ENCODE measurements around the gene PRKN.

PRKN gene

GRCh38 chr6:161445021-161445799 lies 1282.4 kb downstream of the PRKN start:
- in situ Hi-C loops (cut with MboI; ENCODE audit: low sequenced_read_pairs): no loop called here

GRCh38 chr6:161444464-161444863 lies 1283.1 kb downstream of the PRKN start:
- in situ Hi-C loops (cut with MboI; ENCODE audit: low sequenced_read_pairs): no loop called here

GRCh38 chr6:161443848-161444247 lies 1283.7 kb downstream of the PRKN start:
- in situ Hi-C loops (cut with MboI; ENCODE audit: low sequenced_read_pairs): no loop called here

- in situ Hi-C loops (cut with MboI; ENCODE audit: low sequenced_read_pairs): no loop called here
These were observed 1285.1 kb downstream of the PRKN start for GRCh38 chr6:161442420-161442819.

- in situ Hi-C loops (cut with MboI; ENCODE audit: low sequenced_read_pairs): no loop called here
These were observed 1287.3 kb downstream of the PRKN start for GRCh38 chr6:161440299-161440698.

GRCh38 chr6:161439093-161439492 lies 1288.5 kb downstream of the PRKN start:
- in situ Hi-C loops (cut with MboI; ENCODE audit: low sequenced_read_pairs): no loop called here

- in situ Hi-C loops (cut with MboI; ENCODE audit: low sequenced_read_pairs): no loop called here
These were observed 1289.0 kb downstream of the PRKN start for GRCh38 chr6:161438430-161439030.

GRCh38 chr6:161437851-161438250 lies 1289.7 kb downstream of the PRKN start:
- in situ Hi-C loops (cut with MboI; ENCODE audit: low sequenced_read_pairs): no loop called here

GRCh38 chr6:161436106-161436876 lies 1291.3 kb downstream of the PRKN start:
- in situ Hi-C loops (cut with MboI; ENCODE audit: low sequenced_read_pairs): no loop called here

GRCh38 chr6:161435748-161436070 lies 1291.9 kb downstream of the PRKN start:
- in situ Hi-C loops (cut with MboI; ENCODE audit: low sequenced_read_pairs): no loop called here

GRCh38 chr6:161434921-161435747 lies 1292.4 kb downstream of the PRKN start:
- in situ Hi-C loops (cut with MboI; ENCODE audit: low sequenced_read_pairs): no loop called here

- in situ Hi-C loops (cut with MboI; ENCODE audit: low sequenced_read_pairs): no loop called here
These were observed 1293.2 kb downstream of the PRKN start for GRCh38 chr6:161434350-161434749.

- in situ Hi-C loops (cut with MboI; ENCODE audit: low sequenced_read_pairs): no loop called here
These were observed 1295.0 kb downstream of the PRKN start for GRCh38 chr6:161432546-161432945.

GRCh38 chr6:161429921-161430490 lies 1297.6 kb downstream of the PRKN start:
- in situ Hi-C loops (cut with MboI; ENCODE audit: low sequenced_read_pairs): no loop called here

GRCh38 chr6:161424421-161424820 lies 1303.1 kb downstream of the PRKN start:
- in situ Hi-C loops (cut with MboI; ENCODE audit: low sequenced_read_pairs): no loop called here

- in situ Hi-C loops (cut with MboI; ENCODE audit: low sequenced_read_pairs): no loop called here
These were observed 1304.6 kb downstream of the PRKN start for GRCh38 chr6:161422710-161423680.

GRCh38 chr6:161418463-161418945 lies 1309.1 kb downstream of the PRKN start:
- in situ Hi-C loops (cut with MboI; ENCODE audit: low sequenced_read_pairs): no loop called here

GRCh38 chr6:161417717-161418462 lies 1309.7 kb downstream of the PRKN start:
- in situ Hi-C loops (cut with MboI; ENCODE audit: low sequenced_read_pairs): no loop called here

Data from HL-60/S4 treated with retinoic acid at 250 ng/mL for 4 days and 3 days (cell line).